HTERT RPE-1 (cell line): ENCODE data around the gene TRABD2B.

Experiments used
- in situ Hi-C: fragments of 300-500 bp; cut with MboI; formaldehyde crosslinking; loops from 4 replicates; pipeline ENCODE4 v1.14.3; 2020; ENCODE audit warnings: low sequenced_read_pairs

Gene TRABD2B

DNA sequence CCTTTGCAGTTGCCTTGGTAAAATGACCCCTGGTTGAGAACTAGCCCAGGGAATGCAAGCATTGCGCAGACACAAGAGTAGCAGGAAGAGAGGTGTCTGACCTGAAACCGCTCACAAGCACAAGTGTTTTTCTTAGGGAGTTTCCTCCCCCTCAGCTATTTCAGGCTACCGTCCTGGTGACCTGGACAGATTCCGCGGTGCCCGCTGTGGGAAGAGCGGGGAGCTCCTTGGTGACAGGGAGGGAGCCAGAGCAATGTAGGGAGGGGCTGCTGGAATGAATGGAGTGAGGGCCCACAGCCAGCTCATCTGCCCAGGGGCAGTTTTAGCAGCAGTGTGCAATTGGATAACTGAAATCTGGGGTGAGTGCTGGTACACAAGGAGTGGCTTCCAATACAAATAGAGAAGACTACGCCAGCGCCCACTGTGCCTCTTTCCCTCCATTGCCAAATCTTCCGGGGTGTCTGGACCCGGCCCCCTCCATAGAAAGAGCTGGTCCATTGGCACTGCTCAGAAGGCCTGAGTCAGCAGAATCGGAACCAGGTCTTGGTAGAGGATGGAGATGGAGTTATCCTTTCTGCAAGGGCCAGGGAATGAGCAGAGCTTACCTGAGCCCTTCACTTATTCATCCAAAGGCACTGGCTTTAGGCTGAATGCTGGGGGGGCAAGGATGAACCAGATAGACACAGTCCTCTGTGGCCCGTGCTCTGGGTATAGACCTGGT, 82.8 kb downstream of the TRABD2B start:
- in situ Hi-C loops: no loop called here

GRCh38 chr1:47913225-47913823, 83.9 kb downstream of the TRABD2B start:
- in situ Hi-C loops: no loop called here

DNA sequence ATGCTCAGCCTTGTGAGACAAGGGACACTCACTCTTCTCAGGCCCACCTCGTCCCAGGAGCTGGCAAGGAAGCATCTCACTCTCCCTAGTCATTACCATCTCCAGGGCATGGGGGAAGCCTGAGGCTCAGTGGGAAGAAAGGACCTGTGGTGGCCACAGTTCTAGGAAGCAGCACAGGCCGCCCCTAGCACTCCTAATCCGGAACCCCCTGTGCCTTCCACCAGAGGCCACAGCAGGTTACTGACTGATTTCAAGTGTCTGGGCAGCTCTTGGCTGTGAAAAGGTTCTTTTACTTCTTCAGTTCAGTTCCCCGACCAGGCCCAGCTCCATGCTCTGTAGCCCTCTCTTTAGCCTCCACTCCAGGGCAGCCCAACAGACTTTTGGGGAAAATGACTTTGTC, 84.4 kb downstream of the TRABD2B start:
- in situ Hi-C loops: no loop called here

GRCh38 chr1:47911892-47912291, 85.3 kb downstream of the TRABD2B start:
- in situ Hi-C loops: no loop called here

DNA sequence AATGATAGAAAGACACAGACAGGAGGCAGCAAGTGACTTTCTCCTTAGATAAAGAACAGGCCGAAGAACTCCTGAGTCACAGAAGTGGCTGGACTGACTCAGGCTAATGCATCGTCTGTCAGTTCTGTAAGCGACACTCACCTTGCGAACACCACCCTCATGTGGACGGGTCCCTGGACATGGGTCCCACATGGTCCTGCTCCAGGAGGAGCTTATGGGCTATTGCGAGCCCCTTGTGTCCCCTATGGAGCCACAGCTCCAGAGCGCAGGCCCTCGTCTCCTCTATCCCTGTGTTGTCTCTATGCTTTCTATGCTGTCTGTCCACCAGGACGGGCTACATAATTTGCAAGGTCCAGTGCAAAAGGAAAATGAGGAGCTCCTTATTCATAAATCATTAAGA, 85.8 kb downstream of the TRABD2B start:
- in situ Hi-C loops: no loop called here

DNA sequence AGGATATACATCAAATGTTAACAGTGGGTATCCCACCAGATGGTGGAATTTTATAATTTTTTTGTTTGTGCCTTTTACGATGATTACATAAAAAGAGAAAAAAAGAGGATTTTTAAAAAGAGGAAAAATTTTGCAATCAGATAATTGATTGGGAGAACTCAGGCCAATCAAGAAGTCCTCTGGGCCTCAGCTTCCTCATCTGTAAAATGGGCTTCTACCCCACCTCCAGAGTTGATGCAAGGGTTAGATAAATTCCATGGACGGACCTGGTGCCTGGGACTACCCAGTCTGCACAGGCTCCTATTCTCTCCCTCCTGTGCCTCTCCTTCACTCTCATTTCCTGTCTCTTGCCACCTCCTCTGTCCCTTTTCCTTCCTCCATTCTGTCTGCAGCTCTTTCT, 88.9 kb downstream of the TRABD2B start:
- in situ Hi-C loops: no loop called here

- in situ Hi-C loops: no loop called here
These were observed 90.0 kb downstream of the TRABD2B start for GRCh38 chr1:47907177-47907528.

DNA sequence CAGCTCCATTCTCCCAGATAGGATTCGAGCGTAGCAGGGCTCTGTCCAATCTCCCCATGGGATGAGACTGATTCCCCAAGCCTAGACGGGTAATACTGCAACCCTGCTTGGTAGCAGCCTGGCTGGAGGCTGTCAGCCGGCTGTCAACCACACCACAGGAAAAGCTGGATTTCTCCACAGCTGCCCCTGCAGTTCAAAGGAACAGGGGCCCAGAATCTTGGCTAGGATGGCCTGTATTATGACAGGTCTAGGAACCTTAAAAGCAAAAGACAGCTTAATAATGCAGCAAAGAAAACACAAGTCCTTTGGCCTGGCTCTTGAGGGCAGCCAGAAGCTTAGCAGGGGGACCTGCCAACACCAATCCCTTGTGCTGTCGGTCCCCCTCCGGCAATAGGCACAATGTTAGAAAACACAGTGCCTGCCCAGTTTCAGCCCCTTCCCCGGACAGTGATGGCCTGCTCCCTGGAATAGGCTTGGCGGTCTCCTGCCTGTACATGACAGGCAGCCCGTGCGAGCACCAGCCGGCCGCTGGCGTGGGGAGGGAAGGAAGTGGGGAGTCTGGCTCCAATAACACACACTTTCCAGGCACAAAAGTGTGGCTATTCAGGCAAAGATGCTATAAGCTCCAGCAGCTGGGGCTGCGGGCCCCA, 90.5 kb downstream of the TRABD2B start:
- in situ Hi-C loops: no loop called here

DNA sequence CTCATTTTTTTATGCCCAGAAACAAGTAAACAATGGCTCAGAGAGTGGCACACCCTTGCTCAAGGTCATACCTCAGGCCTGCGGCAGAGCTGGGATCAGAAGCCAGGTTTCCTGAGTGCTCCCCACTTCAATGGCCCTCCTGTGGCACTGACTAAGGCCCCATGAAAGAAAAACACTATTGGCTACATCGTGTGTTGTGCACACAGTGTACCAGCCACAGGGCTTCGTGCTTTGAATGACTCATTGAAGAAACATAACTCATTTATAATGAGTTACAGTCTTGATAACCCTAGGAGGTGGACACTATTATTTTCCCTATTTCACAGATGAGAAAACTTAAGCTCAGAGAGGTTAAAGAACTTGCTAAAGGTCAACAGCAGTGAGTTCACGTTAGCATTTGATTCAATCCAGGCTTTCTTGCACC, 91.2 kb downstream of the TRABD2B start:
- in situ Hi-C loops: no loop called here

GRCh38 chr1:47903723-47904122, 93.5 kb downstream of the TRABD2B start:
- in situ Hi-C loops: no loop called here

DNA sequence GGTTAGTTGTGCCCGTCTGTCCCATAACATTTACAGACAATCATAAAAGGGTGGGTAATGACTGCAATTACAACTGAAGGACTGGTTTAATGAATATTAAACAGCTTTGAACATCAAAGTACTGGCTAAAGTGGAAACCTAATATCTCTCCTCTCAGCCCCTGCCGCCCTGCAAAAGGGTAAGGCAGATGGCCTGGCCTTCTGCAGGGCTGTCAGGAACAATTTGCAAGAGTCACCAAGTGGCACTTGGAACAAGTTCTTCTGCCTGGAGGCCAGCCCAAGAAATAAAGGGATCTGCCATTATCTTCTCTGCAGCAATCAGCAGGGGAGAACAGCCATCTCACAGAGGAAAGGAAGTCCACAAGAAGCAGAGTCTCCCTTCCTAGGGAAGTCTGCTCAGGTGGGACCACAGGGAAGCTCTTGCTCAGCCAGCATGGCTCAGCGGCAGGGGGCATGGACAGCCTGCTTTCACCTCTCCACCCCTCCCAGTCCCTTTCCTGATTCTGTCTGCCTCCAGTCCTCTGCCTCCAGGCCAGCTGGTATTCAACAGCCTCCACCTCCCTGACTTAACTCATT, 96.1 kb downstream of the TRABD2B start:
- in situ Hi-C loops: no loop called here

GRCh38 chr1:47898133-47898845, 98.9 kb downstream of the TRABD2B start:
- in situ Hi-C loops: no loop called here

DNA sequence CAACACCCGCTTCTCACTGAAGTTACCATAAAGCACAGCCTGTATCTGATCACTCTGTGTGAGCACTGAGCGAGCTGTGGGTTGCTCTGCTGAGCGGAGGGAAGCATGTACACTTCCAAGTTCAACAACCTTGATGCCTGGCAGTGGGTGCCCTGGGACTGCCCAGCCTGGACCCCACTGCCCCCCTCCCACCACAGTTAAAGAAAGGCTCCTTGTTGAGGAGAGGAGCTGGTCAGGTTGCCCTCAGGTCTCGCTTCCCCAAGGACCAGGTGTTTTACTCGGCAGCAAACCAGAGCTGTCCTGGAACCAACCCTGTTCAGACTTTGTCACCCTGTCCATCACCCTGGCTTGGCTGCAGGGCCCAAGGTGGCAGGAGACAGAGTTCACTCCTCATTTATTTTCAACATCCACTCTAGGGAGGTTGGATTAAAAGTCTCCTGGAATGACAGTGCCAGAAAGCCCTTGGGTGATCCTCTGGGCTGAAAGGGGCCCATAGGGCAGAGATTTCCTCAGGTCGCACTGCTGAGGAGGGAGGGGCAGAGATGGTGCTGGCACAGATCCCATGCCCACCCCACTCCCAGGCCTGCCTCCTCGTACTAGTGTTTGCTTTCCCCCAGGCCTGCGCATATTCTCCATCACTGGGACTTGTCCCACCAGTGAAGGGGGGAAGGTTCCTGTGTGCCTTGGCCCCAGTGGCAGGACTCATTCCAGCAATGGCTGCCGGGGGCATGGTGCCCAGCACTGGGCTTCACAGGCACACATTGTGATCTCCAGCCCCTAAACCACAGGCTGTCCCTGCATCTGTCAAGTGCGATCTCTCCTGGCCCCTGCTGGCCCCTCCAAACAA, 101.7 kb downstream of the TRABD2B start:
- in situ Hi-C loops: no loop called here

- in situ Hi-C loops: no loop called here
These were observed 102.5 kb downstream of the TRABD2B start for GRCh38 chr1:47894410-47895278.

DNA sequence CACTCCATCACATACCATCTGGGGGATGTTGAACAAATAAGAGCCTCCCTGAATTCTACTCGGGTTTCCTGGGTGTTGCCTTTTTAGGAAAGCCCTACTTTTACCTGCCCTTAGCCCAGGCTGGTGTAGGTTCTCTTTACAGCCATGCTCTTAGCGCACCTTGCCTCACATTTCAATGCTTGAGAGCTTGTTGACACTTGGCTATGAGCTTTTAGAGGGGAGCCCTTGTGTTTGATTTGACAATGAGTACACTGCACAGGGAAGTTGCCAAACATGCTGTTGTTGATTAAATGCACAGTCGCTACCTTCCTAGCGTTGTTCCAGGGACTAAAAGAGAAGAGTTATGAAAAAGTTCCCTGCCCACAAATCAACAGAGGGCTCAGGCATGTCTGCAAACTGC, 103.8 kb downstream of the TRABD2B start:
- in situ Hi-C loops: no loop called here

GRCh38 chr1:47890779-47891178, 106.4 kb downstream of the TRABD2B start:
- in situ Hi-C loops: no loop called here

- in situ Hi-C loops: no loop called here
These were observed 108.9 kb downstream of the TRABD2B start for GRCh38 chr1:47888294-47888629.

DNA sequence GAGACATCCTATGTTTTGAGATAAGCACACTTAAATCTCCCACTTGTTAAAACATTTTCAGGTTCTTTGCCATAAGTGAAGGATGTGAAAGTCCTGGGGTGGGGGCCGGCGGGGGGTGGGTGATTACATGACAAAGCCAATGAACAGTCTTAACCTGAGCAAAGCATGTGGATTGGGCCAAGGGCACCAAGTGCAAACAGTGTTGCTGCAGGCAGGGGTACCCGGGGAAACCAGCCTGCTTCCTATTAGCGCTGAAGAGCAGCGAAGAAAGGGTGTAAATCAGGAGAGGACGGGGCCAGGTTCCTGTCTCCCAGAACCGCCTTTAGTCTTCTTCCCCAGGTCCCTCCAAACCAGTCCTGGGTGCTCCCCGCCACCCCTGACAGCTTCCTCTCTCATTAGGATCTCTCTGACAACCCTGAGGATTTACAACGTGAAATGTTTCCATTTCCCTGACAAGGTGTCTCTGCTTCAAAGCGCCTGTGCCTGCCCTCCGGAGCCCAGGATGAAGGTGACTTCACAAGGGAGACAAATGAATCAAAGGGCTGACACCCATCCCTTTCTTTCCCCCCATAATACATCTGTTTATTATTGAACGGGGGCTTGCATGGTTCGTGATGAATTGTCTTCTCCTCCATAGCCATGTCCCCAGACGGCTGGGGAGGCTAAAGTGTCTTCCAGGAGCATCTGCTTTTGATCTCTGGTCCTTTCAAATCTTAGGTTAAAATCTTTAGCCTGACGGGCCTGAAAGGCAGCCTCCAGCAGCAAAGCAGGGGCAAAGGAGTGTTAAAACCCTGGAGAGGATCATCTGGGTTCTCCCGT, 109.5 kb downstream of the TRABD2B start:
- in situ Hi-C loops: no loop called here

DNA sequence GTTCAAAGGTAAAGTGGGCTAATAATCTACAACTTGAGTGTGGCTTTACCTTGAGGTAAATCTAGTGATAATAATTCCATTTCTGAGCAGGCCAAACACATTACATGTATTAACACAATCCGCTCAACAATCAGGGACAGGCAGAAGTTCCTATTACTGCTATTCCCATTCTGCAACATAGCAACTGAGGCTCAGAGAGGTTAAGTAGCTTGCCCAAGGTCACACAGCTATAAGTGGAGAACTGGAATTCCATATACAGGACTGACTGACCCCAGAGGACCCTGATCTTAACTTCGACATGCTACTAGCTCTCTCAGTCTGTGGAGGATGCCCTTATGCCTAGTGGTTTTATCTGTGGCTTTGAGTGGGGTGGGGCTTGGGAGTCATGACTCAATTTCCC, 110.1 kb downstream of the TRABD2B start:
- in situ Hi-C loops: no loop called here
